ENCODE data around the gene ECSCR. TPM values are rescaled to one million over a fixed set of nuclear protein-coding genes. Genes with fewer than 3 reads are reported as not detected.

The ECSCR gene
- total RNA-seq, 2 experiments from 2014 or later = not detected

- Histone ChIP-seq H2AFZ (ENCODE audit: low read length) (no peak overlapping the region), H3K27ac (ENCODE audit: low read depth, low read length, poor library complexity, severe bottlenecking) (no peak overlapping the region), H3K4me1 (ENCODE audit: insufficient read depth, low read length, poor library complexity, severe bottlenecking) (no peaks in the 10 kb centered on the region), H3K79me2 (ENCODE audit: insufficient read depth, low read depth, low read length) (no peaks in the 10 kb centered on the region), H3K9me2 (ENCODE audit: insufficient read depth, low read length) (no peaks in the 10 kb centered on the region), H3K36me3 (ENCODE audit: insufficient read depth, low read length) (no peaks in the 10 kb centered on the region), H3K4me2 (ENCODE audit: low read length) (no peak overlapping the region), H4K20me1 (ENCODE audit: insufficient read depth, low read length) (no peaks in the 10 kb centered on the region), H3K4me3 (ENCODE audit: low read depth, low read length, poor library complexity, severe bottlenecking) (no peak overlapping the region), H3K9me3 (ENCODE audit: low read length) (no peaks in the 10 kb centered on the region)
- DNase-seq (ENCODE audit: low spot score) = no peak
- intact Hi-C loops (cut with micrococcal nuclease; ENCODE audit: unreplicated experiment) = no loop called here
- CTCF ChIA-PET (ENCODE audit: unreplicated experiment) = no interaction called here
- no TSS peak for BruUV-seq (replicated peaks)
- POLR2A ChIA-PET = interaction anchor here (1.0 kb wide), 1 partner anchor 12 kb away, joined by 3 read pairs; no protein-coding TSS in a partner anchor
- TF ChIP-seq EZH2phosphoT487 (IDR thresholded peaks at IDR 0.05; ENCODE audit: borderline replicate concordance, low read depth, low read length) (no peak), CTCF (conservative IDR thresholded peaks at IDR 0.05; ENCODE audit: low read length) (no peak)
These were observed 31.7 kb upstream of the ECSCR start for GRCh38 chr5:139494256-139494655.

- H4K20me1 ChIP-seq (ENCODE audit: insufficient read depth, low read length) = no peaks in the 10 kb centered on the region
- no peaks in the 10 kb centered on the region for H3K36me3 ChIP-seq (ENCODE audit: insufficient read depth, low read length)
- ChIA-PET POLR2A (interaction anchor here (0.7 to 0.9 kb wide), 2 partner anchors 32 to 368 kb away, joined by 3 read pairs; no protein-coding TSS in a partner anchor), CTCF (ENCODE audit: unreplicated experiment) (no interaction called here)
- H3K27ac ChIP-seq (ENCODE audit: low read depth, low read length, poor library complexity, severe bottlenecking) = no peak overlapping the region
- no peaks in the 10 kb centered on the region for H3K9me2 ChIP-seq (ENCODE audit: insufficient read depth, low read length)
- no peak overlapping the region for H3K4me3 ChIP-seq (ENCODE audit: low read depth, low read length, poor library complexity, severe bottlenecking)
- no peak overlapping the region for H2AFZ ChIP-seq (ENCODE audit: low read length)
- no peak overlapping the region for H3K4me2 ChIP-seq (ENCODE audit: low read length)
- BruUV-seq (replicated peaks) = no TSS peak
- H3K4me1 ChIP-seq (ENCODE audit: insufficient read depth, low read length, poor library complexity, severe bottlenecking) = peaks cover 8% of the 10 kb centered on the region
- no peak for TF ChIP-seq CTCF (conservative IDR thresholded peaks at IDR 0.05; ENCODE audit: low read length)
- no peak for TF ChIP-seq EZH2phosphoT487 (IDR thresholded peaks at IDR 0.05; ENCODE audit: borderline replicate concordance, low read depth, low read length)
- no peaks in the 10 kb centered on the region for H3K79me2 ChIP-seq (ENCODE audit: insufficient read depth, low read depth, low read length)
- no peak for DNase-seq (ENCODE audit: low spot score)
- no peaks in the 10 kb centered on the region for H3K9me3 ChIP-seq (ENCODE audit: low read length)
- intact Hi-C loops (cut with micrococcal nuclease; ENCODE audit: unreplicated experiment) = no loop called here
These were observed 30.2 kb upstream of the ECSCR start for GRCh38 chr5:139492700-139493192.

GRCh38 chr5:139488260-139488659 is 25.7 kb upstream of the ECSCR start:
- intact Hi-C loops (cut with micrococcal nuclease; ENCODE audit: unreplicated experiment) = no loop called here

More at GRCh38 chr5:139488260-139488659, 25.7 kb upstream of the ECSCR start:
- Histone ChIP-seq H3K9me3 (ENCODE audit: low read length) (no peaks in the 10 kb centered on the region), H3K79me2 (ENCODE audit: insufficient read depth, low read depth, low read length) (no peaks in the 10 kb centered on the region), H3K4me3 (ENCODE audit: low read depth, low read length, poor library complexity, severe bottlenecking) (no peak overlapping the region), H3K4me2 (ENCODE audit: low read length) (no peak overlapping the region), H3K4me1 (ENCODE audit: insufficient read depth, low read length, poor library complexity, severe bottlenecking) (peaks cover 8% of the 10 kb centered on the region), H3K36me3 (ENCODE audit: insufficient read depth, low read length) (no peaks in the 10 kb centered on the region), H3K9me2 (ENCODE audit: insufficient read depth, low read length) (no peaks in the 10 kb centered on the region), H3K27ac (ENCODE audit: low read depth, low read length, poor library complexity, severe bottlenecking) (no peak overlapping the region), H2AFZ (ENCODE audit: low read length) (peak overlapping the region; percentile 93), H4K20me1 (ENCODE audit: insufficient read depth, low read length) (no peaks in the 10 kb centered on the region)
- POLR2A ChIA-PET = interaction anchor here (0.7 kb wide), 1 partner anchor 12 kb away, joined by 3 read pairs; no protein-coding TSS in a partner anchor
- no peak for TF ChIP-seq CTCF (conservative IDR thresholded peaks at IDR 0.05; ENCODE audit: low read length)
- no peak for TF ChIP-seq EZH2phosphoT487 (IDR thresholded peaks at IDR 0.05; ENCODE audit: borderline replicate concordance, low read depth, low read length)
- DNase-seq (ENCODE audit: low spot score) = no peak
- CTCF ChIA-PET (ENCODE audit: unreplicated experiment) = no interaction called here
- no TSS peak for BruUV-seq (replicated peaks)
